ENCODE results near the gene SLC26A11. TPM values are rescaled to one million over a fixed set of nuclear protein-coding genes. Genes with fewer than 3 reads are reported as not detected.
"Not testable (repeated sequence)": the region's sequence is repeated elsewhere in the genome, so short reads cannot be mapped to it uniquely, and the experiment has no call there.

Gene SLC26A11
- total RNA-seq, 1 donor, result 12.2 TPM

DNA sequence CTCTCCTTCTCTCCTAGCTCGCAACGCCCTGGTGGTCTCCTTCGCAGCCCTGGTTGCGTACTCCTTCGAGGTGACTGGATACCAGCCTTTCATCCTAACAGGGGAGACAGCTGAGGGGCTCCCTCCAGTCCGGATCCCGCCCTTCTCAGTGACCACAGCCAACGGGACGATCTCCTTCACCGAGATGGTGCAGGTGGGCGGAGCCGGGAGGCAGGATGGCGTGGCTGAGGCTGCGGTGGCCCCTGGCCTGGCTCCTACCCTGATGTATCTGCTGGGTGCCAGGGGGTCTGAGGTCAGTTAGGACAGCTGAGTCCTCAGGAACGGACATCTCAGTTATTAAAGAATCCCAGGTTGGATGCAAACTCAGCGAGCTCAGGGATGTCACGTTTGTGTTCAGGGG lies 16.7 kb downstream of the SLC26A11 start:
- TF ChIP-seq, protein P1, sequence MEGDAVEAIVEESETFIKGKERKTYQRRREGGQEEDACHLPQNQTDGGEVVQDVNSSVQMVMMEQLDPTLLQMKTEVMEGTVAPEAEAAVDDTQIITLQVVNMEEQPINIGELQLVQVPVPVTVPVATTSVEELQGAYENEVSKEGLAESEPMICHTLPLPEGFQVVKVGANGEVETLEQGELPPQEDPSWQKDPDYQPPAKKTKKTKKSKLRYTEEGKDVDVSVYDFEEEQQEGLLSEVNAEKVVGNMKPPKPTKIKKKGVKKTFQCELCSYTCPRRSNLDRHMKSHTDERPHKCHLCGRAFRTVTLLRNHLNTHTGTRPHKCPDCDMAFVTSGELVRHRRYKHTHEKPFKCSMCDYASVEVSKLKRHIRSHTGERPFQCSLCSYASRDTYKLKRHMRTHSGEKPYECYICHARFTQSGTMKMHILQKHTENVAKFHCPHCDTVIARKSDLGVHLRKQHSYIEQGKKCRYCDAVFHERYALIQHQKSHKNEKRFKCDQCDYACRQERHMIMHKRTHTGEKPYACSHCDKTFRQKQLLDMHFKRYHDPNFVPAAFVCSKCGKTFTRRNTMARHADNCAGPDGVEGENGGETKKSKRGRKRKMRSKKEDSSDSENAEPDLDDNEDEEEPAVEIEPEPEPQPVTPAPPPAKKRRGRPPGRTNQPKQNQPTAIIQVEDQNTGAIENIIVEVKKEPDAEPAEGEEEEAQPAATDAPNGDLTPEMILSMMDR (IDR thresholded peaks at IDR 0.05; ENCODE audit: insufficient read depth, low read length), result no peak
- H3K4me3 ChIP-seq (ENCODE audit: low read depth, low read length), result no peak overlapping the region
- DNase-seq (ENCODE audit: low read depth), result no peak

DNA sequence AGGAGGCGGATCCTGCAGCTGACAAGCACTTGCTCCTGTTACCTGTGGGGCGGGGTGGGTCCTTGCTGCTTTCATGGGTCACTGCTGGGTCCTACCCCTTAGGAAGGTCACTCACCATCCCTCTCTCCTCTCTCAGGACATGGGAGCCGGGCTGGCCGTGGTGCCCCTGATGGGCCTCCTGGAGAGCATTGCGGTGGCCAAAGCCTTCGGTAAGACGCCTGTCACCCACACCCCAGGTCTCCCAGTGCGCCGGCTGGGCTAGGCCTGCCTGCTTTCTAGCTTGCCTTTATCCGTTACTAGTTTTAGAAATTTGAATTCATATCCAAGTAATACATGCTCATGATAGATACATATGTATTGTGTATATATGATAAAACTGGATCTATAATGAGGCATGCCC lies 17.2 kb downstream of the SLC26A11 start:
- H3K4me3 ChIP-seq (ENCODE audit: low read depth, low read length), result no peak overlapping the region
- DNase-seq (ENCODE audit: low read depth), result no peak
- TF ChIP-seq, protein P1 (IDR thresholded peaks at IDR 0.05; ENCODE audit: insufficient read depth, low read length), result no peak

DNA sequence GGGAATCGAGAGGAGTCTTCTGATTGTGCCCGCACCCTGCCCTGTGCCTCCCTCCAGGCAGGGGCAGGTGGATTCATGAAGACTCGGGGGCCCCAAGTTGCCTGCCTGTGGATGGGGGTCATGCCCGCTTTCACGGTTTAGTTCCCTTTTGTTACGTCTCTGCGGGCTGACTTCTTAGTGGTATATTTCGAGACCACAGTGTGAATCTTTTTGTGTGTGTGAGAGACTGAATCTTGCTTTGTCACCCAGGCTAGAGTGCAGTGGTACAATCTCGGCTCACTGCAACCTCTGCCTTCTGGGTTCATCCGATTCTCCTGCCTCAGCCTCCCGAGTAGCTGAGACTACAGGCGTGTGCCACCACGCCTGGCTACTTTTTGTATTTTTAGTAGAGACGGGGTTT lies 22.3 kb downstream of the SLC26A11 start:
- TF ChIP-seq, protein P1 (IDR thresholded peaks at IDR 0.05; ENCODE audit: insufficient read depth, low read length), result no peak
- DNase-seq (ENCODE audit: low read depth), result no peak
- no peak overlapping the region for H3K4me3 ChIP-seq (ENCODE audit: low read depth, low read length)

DNA sequence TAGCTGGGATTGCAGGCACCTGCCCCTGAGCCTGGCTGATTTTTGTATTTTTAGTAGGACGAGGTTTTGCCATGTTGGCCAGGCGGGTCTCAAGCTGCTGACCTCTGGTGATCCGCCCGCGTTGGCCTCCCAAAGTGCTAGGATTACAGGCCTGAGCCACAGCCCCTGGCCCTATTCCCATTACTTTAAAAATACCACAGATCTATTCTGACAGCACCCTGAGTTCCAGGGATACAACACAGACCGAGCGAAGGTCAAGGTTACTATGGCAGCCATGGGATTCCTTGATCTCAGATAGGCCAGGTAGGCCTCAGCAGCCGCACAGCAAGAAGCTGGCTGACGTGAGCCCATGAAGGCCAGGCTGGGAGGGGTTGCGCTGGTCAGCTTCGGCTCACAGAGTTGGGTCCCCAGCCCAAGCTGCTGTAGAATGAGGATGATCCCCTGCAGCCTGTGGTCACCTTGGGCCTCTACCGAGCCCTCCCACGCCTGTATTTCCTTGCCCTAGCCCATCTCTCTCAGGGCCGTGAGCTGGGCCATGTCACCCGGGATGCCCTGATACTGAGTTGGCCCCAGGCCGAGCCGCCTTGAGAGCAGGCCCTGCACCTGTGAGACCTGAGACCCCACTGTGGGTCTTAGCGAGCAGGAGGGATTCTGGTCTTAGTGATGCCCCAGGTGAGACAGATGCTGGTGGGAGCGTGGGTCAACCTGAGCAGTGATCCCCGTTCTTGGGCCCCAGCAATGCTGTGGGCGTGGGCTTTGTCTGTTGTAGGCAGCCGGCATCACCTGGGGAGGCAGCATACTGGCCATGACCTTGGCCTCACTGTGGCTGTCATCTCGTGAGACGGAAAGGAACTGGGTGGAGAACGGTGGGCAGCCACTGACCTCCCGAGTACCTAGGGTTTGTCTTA lies 23.6 kb downstream of the SLC26A11 start:
- no peak for DNase-seq (ENCODE audit: low read depth)

DNA sequence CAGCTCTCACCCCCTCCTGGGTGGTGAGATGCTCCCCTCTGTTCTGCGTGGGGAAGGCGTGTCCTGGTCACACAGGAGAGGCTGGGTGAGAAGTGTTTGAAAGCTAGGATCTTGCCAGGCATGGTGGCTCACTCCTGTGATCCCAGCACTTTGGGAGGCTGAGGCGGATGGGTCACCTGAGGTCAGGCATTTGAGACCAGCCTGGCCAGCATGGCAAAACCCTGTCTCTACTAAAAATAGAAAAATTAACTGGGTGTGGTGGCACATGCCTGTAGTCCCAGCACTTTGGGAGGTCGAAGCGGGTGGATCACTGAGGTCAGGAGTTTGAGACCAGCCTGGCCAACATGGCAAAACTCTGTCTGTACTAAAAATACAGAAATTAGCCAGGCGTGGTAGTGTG lies 24.2 kb downstream of the SLC26A11 start:
- H3K4me3 ChIP-seq (ENCODE audit: low read depth, low read length); DNase-seq (ENCODE audit: low read depth): not testable (repeated sequence)

More for the DNA sequence above, 23.6 kb downstream of the SLC26A11 start:
- TF ChIP-seq, protein P1 (IDR thresholded peaks at IDR 0.05; ENCODE audit: insufficient read depth, low read length), result no peak
- no peak overlapping the region for H3K4me3 ChIP-seq (ENCODE audit: low read depth, low read length)

DNA sequence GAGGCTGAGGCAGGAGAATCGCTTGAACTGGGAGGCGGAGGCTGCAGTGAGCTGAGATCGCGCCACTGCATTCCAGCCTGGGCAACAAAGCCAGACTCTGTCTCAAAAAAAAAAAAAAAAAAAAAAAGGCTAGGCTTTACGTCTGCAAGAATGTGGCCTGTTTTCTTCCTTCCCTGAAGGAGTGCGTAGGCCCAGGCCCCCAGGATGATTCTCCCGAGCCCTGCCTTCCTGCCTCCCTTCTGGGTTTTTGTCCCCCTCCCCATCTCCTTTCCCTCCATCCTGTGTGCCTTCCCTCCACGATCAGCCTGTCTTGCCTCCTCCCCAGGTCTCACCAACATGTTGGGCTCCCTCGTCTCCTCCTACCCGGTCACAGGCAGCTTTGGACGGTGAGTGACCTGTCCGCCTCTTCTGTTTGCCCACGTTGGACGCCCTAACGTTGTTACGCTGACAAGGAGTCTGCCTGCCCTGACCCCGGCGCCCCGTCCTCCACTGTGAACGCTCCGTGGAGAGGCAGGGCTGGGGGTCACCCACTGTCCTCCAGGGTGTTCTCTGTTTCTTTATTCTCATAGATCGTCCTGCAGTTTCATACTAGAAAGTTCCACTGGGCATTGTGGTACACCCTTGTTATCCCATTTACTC lies 24.8 kb downstream of the SLC26A11 start:
- no peak for DNase-seq (ENCODE audit: low read depth)
- no peak overlapping the region for H3K4me3 ChIP-seq (ENCODE audit: low read depth, low read length)
- TF ChIP-seq, protein P1 (IDR thresholded peaks at IDR 0.05; ENCODE audit: insufficient read depth, low read length), result no peak

DNA sequence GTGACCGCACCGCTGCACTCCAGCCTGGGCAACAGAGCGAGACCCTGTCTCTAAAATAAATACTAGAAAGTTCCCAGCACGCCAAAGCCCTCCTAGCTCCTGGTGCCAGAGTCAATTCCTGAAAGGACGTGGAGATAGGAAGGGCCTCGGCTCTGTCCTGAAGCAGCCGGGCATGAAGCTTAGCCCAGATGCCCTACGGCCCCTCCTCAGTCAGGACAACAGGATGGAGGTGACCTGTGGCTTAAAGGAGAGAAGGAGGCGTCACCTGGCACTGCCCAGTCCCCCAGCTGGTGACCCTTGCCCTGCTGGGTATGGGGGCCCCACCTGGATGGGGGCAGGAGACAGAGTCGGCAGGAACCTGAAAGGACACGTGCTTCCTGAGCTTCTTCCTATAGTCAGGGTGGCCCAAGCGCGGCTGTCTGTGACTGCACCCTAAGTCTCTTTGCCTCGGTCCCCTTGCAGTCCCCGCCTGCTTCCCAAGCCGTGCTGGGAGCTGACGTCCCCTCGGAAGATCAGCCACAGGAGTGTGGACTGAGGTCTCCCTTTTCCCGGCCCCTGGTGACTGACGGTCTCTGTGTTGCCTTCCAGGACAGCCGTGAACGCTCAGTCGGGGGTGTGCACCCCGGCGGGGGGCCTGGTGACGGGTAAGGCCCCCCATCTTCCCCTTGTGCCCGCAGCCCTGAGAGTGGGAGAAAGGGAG lies 25.5 kb downstream of the SLC26A11 start:
- TF ChIP-seq, protein P1 (IDR thresholded peaks at IDR 0.05; ENCODE audit: insufficient read depth, low read length), result no peak
- no peak for DNase-seq (ENCODE audit: low read depth)
- H3K4me3 ChIP-seq (ENCODE audit: low read depth, low read length), result no peak overlapping the region
